HL-60/S4 treated with retinoic acid at 250 ng/mL for 4 days and 3 days (cell line): ENCODE data around the gene LBHD1.
"Not testable (repeated sequence)": the region's sequence is repeated elsewhere in the genome, so short reads cannot be mapped to it uniquely, and the experiment has no call there.

Experiments used
- in situ Hi-C: fragments of 300-500 bp; cut with MboI; formaldehyde crosslinking; loops from 2 replicates; pipeline ENCODE4 v1.7.0; 2022; ENCODE audit warnings: low sequenced_read_pairs

Gene LBHD1

DNA sequence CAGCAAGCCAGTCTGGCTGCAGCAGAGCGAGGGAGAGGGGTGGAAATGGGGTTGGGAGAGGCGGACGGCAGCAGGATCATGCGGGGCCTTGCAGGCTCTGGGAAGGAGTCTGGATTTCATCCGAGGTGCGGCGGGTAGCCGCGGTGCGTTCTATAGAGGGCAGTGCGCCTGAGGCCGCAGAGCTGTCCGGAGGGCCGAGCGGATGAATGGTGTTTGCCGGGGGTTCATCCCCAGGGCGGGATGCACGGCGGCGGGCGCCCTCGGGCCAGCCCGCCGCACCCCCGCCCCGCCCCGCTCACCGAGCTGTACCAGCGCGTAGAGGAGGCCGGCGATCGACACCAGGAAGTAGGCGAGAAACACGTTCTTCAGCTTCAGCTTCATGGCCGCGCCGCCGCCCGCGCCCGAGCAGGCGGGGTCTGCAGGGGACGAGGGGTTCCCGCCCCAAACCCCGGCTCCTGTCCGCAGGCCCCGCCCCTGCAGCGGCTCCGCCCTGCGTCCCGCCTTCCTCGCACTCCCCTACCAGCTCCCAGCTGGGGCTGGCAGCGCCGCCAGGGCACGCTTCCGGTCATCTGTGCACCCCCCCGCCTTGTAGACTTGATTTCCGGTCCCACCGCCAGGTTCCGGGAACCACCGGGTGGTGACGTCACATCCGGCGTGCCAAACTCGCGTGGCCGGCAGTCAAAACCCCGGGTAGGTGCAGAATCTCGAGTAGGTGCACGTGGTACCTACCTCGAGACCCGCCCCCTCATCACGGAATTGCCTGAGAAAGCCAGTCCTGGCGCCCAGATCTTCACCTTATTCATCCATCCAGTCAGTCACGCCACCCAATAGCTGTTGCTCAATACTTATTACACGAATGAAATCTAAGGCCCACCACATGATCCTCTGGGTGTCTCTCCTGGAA is 50.2 kb downstream of the LBHD1 start, which contains the start of gene B3GAT3:
Gene B3GAT3 (minus strand): TSS at position 420 of the 904 bp plus-strand sequence. CDS start 39 bp downstream, at position 381.
- in situ Hi-C loops, result no loop called here

DNA sequence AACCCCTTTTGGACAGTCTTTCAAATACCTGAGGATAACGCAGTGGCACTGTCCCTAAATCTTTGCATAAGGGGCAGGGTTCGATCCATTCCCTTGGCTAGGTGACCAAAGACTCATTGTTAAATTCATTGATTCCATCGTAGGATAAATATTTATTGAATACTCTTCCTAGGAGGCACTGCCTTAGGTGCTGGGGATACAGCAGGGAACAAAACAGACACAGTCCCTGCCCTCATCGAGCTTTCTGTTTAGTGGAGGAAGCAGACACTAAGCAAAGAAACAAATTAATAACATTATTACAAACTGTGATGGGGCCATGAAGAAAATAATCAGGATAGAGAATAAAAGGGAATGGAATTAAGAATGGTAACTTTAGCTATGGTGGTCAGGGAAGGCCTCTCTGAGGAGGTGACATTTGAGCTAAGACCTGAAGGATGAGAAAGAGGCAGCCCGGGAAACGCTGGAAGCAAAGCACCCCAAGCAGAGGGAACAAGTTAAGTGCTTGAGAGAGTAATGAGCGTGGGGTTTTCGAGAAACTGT is 51.0 kb downstream of the LBHD1 start:
- in situ Hi-C loops, result no loop called here

GRCh38 chr11:62616957-62617356 is 55.1 kb downstream of the LBHD1 start:
- in situ Hi-C loops, result not testable (repeated sequence)

DNA sequence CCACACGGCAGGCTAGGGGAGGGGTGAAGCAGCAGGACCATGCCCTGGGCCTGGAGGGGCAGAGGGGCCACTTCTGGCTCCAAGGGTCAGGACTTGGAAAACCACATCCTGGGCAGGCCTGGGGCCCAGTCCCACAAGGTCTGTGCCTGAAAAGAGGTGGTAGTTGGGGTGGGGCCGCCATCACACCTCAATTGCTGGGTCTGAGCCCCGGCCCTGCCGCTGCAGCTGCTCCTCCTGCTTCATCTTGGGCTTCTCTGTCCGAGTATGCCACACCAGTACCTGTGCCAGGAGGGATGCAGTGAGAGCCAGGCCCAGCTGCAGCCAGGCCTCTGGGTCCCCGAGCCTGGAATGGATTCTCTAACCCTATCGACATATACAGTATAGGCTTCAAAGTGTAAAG is 56.5 kb downstream of the LBHD1 start:
- in situ Hi-C loops, result no loop called here

DNA sequence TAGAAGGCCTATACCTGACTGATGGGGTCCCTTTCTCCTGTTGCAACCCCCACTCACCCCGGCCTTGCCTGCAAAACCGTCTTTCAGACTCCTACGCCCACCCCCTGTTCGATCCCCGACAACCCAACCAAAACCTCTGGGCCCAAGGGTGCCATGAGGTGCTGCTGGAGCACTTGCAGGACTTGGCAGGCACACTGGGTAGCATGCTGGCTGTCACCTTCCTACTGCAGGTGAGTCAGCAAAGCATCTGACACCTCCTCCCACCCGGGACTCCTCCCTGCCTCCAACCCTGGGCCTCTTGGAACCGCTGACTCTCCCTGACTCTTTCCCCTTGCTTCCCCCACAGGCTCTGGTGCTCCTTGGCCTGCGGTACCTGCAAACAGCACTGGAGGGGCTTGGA is 57.8 kb downstream of the LBHD1 start:
- in situ Hi-C loops, result no loop called here

- in situ Hi-C loops, result no loop called here
Measured at GRCh38 chr11:62613291-62613778, 58.7 kb downstream of the LBHD1 start.
